DOHH2 (cell line): ENCODE measurements around the gene ASB1.

Source experiments
- H3F3A ChIP-seq: fragments of 200-600 bp; sonication (generic), shearing (Covaris generic); 2 replicates; pipeline ENCODE4 v1.6.0; 2016; ENCODE audit warnings: antibody characterized with exemption, mild to moderate bottlenecking; ENCODE audit not compliant: control insufficient read depth, insufficient read depth
- H3K27ac ChIP-seq: fragments of 200-600 bp; sonication (generic); 2 replicates; pipeline ENCODE4 v1.5.1; 2014; ENCODE audit warnings: low read depth, mild to moderate bottlenecking, low read length, moderate library complexity
- H3K27me3 ChIP-seq: fragments of 200-600 bp; sonication (generic); 2 replicates; pipeline ENCODE4 v1.6.1; 2014; ENCODE audit warnings: mild to moderate bottlenecking, low read length, mixed read lengths; ENCODE audit not compliant: control insufficient read depth
- H3K36me3 ChIP-seq: fragments of 200-600 bp; sonication (generic); 2 replicates; pipeline ENCODE4 v1.6.1; 2014; ENCODE audit warnings: mild to moderate bottlenecking, low read length, moderate library complexity, mixed read lengths; ENCODE audit not compliant: control insufficient read depth
- H3K4me1 ChIP-seq: fragments of 200-600 bp; sonication (generic); 2 replicates; pipeline ENCODE4 v1.6.1; 2014; ENCODE audit warnings: mild to moderate bottlenecking, low read length, mixed read lengths; ENCODE audit not compliant: control insufficient read depth
- H3K4me2 ChIP-seq: fragments of 200-600 bp; sonication (generic); 2 replicates; pipeline ENCODE4 v1.6.0; 2014; ENCODE audit warnings: mild to moderate bottlenecking, low read length, moderate library complexity
- H3K4me3 ChIP-seq: fragments of 200-600 bp; sonication (generic); 2 replicates; pipeline ENCODE4 v1.5.1; 2014; ENCODE audit warnings: mild to moderate bottlenecking, low read length, mixed read lengths
- H3K79me2 ChIP-seq: fragments of 200-600 bp; sonication (generic); 2 replicates; pipeline ENCODE4 v1.6.1; 2014; ENCODE audit warnings: mild to moderate bottlenecking, low read length, mixed read lengths; ENCODE audit not compliant: control insufficient read depth
- H3K9me2 ChIP-seq: fragments of 200-600 bp; sonication (generic); replicated peaks from 2 replicates; pipeline ENCODE4 v1.6.1; 2014; ENCODE audit warnings: mild to moderate bottlenecking, low read length, mixed read lengths; ENCODE audit not compliant: control insufficient read depth
- H3K9me3 ChIP-seq: fragments of 200-600 bp; sonication (generic); 2 replicates; pipeline ENCODE4 v1.6.1; 2014; ENCODE audit warnings: antibody characterized with exemption, low read length, mixed read lengths; ENCODE audit not compliant: control insufficient read depth, insufficient read depth
- H4K20me1 ChIP-seq: fragments of 200-600 bp; sonication (generic); 2 replicates; pipeline ENCODE4 v1.6.0; 2014; ENCODE audit warnings: low read depth, mild to moderate bottlenecking, antibody characterized with exemption, low read length, moderate library complexity; ENCODE audit not compliant: control insufficient read depth, insufficient read depth
- CTCF ChIP-seq: fragments of 200-600 bp; sonication (generic); IDR thresholded peaks from one replicate; pipeline ENCODE4 v1.5.1; 2014; ENCODE audit warnings: antibody characterized with exemption, mild to moderate bottlenecking, low read depth, low read length; ENCODE audit not compliant: poor library complexity, severe bottlenecking
- EZH2phosphoT487 ChIP-seq: fragments of 200-600 bp; sonication (generic); IDR thresholded peaks from 2 replicates; pipeline ENCODE4 v1.6.1; 2017; ENCODE audit warnings: borderline replicate concordance, mild to moderate bottlenecking, antibody characterized with exemption, low read length, moderate library complexity, mixed read lengths

Gene ASB1

GRCh38 chr2:238453842-238454241 lies 27.1 kb downstream of the ASB1 start:
- H3K9me3 ChIP-seq: no peaks in the 10 kb centered on the region
- H3F3A ChIP-seq: no peaks in the 10 kb centered on the region
- TF ChIP-seq CTCF (no peak), EZH2phosphoT487 (no peak)
- H3K27me3 ChIP-seq: no peaks in the 10 kb centered on the region
- no peaks in the 10 kb centered on the region for H3K79me2 ChIP-seq
- no peaks in the 10 kb centered on the region for H3K9me2 ChIP-seq
- H3K36me3 ChIP-seq: peaks cover 36% of the 10 kb centered on the region
- no peaks in the 10 kb centered on the region for H4K20me1 ChIP-seq
- no peak overlapping the region for H3K4me3 ChIP-seq
- H3K4me1 ChIP-seq: no peaks in the 10 kb centered on the region
- no peak overlapping the region for H3K27ac ChIP-seq
- no peak overlapping the region for H3K4me2 ChIP-seq

- Histone ChIP-seq H3F3A (no peaks in the 10 kb centered on the region), H3K9me2 (no peaks in the 10 kb centered on the region), H3K4me1 (no peaks in the 10 kb centered on the region), H3K9me3 (no peaks in the 10 kb centered on the region), H3K36me3 (peaks cover 11% of the 10 kb centered on the region), H3K27ac (no peak overlapping the region), H3K79me2 (no peaks in the 10 kb centered on the region), H4K20me1 (no peaks in the 10 kb centered on the region), H3K27me3 (no peaks in the 10 kb centered on the region), H3K4me2 (no peak overlapping the region), H3K4me3 (no peak overlapping the region)
- TF ChIP-seq EZH2phosphoT487 (no peak), CTCF (no peak)
These were observed 29.7 kb downstream of the ASB1 start for GRCh38 chr2:238456449-238456848.

GRCh38 chr2:238456970-238457926 lies 30.5 kb downstream of the ASB1 start:
- no peaks in the 10 kb centered on the region for H3K27me3 ChIP-seq
- no peak overlapping the region for H3K4me2 ChIP-seq
- H3K36me3 ChIP-seq: peaks cover 3% of the 10 kb centered on the region
- TF ChIP-seq EZH2phosphoT487 (no peak), CTCF (no peak)
- H3K27ac ChIP-seq: no peak overlapping the region
- no peaks in the 10 kb centered on the region for H3K4me1 ChIP-seq
- H3F3A ChIP-seq: no peaks in the 10 kb centered on the region
- H3K79me2 ChIP-seq: no peaks in the 10 kb centered on the region
- H4K20me1 ChIP-seq: no peaks in the 10 kb centered on the region
- no peaks in the 10 kb centered on the region for H3K9me3 ChIP-seq
- H3K4me3 ChIP-seq: no peak overlapping the region
- no peaks in the 10 kb centered on the region for H3K9me2 ChIP-seq
